Epithelial cell of umbilical artery (primary cell): ENCODE data around the gene PPP2R5C. TPM values are rescaled to one million over a fixed set of nuclear protein-coding genes. Genes with fewer than 3 reads are reported as not detected.

Experiments
- total RNA-seq: library from RNA; depleted of rRNA; stranded (reverse); fragments of >200 nt; gene quantifications from 2 replicates; pipeline ENCODE4 v1.2.3, GENCODE V29; 2014

Gene PPP2R5C
- 58.2 and 67.2 TPM in 2 replicates for total RNA-seq

DNA sequence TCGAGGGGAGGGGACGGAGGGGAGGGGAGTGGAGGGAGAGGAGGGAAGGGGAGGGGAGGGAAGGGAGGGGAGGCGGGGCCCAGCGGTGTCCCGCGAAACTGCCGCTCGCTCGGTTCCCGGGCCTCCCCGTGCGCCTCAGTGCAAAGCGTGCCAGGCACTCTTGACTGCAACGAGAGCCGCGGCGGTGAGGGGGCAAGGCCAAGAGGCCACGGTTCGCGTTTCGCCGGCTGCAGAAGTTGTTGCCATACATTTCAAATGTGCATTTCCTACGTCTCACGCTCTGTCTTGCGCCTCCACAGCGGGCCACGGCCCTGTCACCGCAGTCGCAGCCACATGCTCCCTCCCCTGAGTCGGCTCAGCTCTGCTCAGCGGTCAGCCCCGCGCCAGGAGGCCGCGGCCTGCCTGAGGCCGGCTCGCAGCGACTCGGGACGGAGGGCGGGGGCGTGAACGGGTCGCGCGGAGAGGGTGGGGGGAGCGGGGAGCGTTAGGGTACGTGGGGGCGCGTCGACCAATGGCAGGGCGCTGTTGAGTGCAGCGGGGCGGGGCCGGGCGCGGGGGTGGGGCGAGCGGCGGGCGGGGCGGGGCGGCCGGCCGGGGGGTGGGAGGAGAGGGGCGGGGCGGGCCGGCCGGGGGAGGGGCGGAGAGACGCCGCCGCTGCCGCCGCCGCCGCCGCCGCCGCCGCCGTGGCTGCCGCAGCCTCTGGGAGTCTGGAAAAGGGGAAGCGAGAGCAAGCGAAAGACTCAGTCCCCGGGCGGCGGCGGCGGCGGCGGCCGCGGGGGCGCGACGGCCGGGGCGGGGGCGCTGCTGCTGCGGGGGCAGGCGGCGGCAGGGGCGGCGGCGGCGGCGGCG, at the start of gene PPP2R5C:
PPP2R5C (plus strand) TSS at position 678 of the 849 bp plus-strand sequence. CDS start 185 bp downstream, outside the sequence.

DNA sequence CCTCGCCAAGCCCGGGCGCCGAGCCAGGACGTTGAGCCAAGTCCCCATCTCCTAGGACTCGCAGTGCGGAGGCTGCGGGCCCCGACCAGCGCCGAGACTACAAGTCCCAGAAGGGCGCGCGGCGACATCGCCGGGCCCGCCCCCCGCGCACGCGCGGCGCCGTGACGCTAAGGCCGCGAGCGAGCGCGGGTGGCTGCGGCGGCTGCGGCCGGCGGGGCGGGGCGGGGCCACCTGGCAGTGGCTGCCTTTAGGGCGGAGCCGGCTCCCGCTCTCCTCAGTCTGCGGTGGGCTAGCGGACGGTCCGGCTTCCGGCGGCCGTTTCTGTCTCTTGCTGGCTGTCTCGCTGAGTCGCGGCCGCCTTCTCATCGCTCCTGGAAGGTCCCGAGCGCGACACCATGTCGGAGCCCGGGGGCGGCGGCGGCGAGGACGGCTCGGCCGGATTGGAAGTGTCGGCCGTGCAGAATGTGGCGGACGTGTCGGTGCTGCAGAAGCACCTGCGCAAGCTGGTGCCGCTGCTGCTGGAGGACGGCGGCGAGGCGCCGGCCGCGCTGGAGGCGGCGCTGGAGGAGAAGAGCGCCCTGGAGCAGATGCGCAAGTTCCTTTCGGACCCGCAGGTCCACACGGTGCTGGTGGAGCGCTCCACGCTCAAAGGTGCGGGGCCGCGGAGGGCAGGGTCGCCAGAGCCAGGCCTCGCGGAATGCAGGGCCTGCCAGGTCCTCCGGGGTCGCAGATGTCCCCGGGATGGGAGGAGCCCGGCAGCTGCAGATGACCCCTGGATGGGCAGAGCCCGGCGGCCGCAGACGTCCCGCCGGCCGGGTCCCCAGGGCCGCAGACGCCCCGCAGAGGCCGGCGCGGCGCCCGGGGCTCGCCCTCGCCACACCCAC, 203.0 kb downstream of the PPP2R5C start, which contains the start of gene DYNC1H1:
DYNC1H1 (plus strand) TSS at position 277 of the 884 bp plus-strand sequence; CDS start at position 396, 119 bp downstream.

Other genes with a start within 250 kb of the PPP2R5C start
- gene DIO3, start 200.2 kb upstream of the PPP2R5C start, total RNA-seq: not detected in 2 replicates
- 359 and 396 TPM in 2 replicates for gene DYNC1H1, start 202.9 kb downstream of the PPP2R5C start, total RNA-seq